Coronary artery (tissue), 2 donors: Measurements from ENCODE around the gene FYCO1.

Experiments used
- DNase-seq: peaks from one replicate; pipeline ENCODE4 v3.0.0-alpha.2; 2017; ENCODE audit warnings: low spot score
- H3K27ac ChIP-seq, 2 donors: fragments of 200-600 bp; sonication (generic); one replicate each; pipeline ENCODE4 v1.5.1; 2016 to 2019
- H3K4me3 ChIP-seq: fragments of 200-600 bp; sonication (generic); 2 replicates; pipeline ENCODE4 v1.5.1; 2016; ENCODE audit warnings: mild to moderate bottlenecking, moderate library complexity
- CTCF ChIP-seq: fragments of 200-600 bp; sonication (generic); IDR thresholded peaks from one replicate; pipeline ENCODE4 v1.5.1; 2019; ENCODE audit warnings: antibody characterized with exemption

Gene FYCO1

GRCh38 chr3:45896956-45897355 is 98.7 kb downstream of the FYCO1 start:
- H3K4me3 ChIP-seq, result no peak overlapping the region
- no peak for DNase-seq
- no peak overlapping the region for H3K27ac ChIP-seq
- no peak for TF ChIP-seq CTCF

GRCh38 chr3:45895686-45896468 is 99.7 kb downstream of the FYCO1 start:
- DNase-seq, result no peak
- no peak for TF ChIP-seq CTCF
- no peak overlapping the region for H3K27ac ChIP-seq
- no peak overlapping the region for H3K4me3 ChIP-seq

GRCh38 chr3:45894015-45894414 is 101.6 kb downstream of the FYCO1 start:
- DNase-seq, result no peak

GRCh38 chr3:45892161-45892560 is 103.5 kb downstream of the FYCO1 start:
- TF ChIP-seq CTCF, result no peak
- no peak for DNase-seq
- no peak overlapping the region for H3K4me3 ChIP-seq
- no peak overlapping the region for H3K27ac ChIP-seq

More at GRCh38 chr3:45894015-45894414, 101.6 kb downstream of the FYCO1 start:
- TF ChIP-seq CTCF, result no peak
- Histone ChIP-seq H3K4me3 (no peak overlapping the region), H3K27ac (no peak overlapping the region)

GRCh38 chr3:45890405-45890804 is 105.2 kb downstream of the FYCO1 start:
- Histone ChIP-seq H3K4me3 (no peak overlapping the region), H3K27ac (no peak overlapping the region)
- DNase-seq, result no peak
- TF ChIP-seq CTCF, result no peak

- Histone ChIP-seq H3K4me3 (no peak overlapping the region), H3K27ac (no peak overlapping the region)
- no peak for DNase-seq
- no peak for TF ChIP-seq CTCF
Measured at GRCh38 chr3:45889337-45889736, 106.3 kb downstream of the FYCO1 start.
